ENCODE measurements around the gene HHAT. TPM values are rescaled to one million over a fixed set of nuclear protein-coding genes. Genes with fewer than 3 reads are reported as not detected.

HHAT gene
- polyA plus RNA-seq, 2 donors = 1.6 to 1.8 TPM

- no peaks in the 10 kb centered on the region for H3K9me3 ChIP-seq (ENCODE audit: control insufficient read depth in 2 of 2, insufficient read depth in 1 of 2, low read depth in 1 of 2, low read length in 1 of 2)
- no peak overlapping the region for H3K27ac ChIP-seq (ENCODE audit: low read depth in 2 of 2, low read length in 1 of 2)
- H3K4me1 ChIP-seq (ENCODE audit: control insufficient read depth in 2 of 2, insufficient read depth in 2 of 2, low read length in 1 of 2) = peaks cover 0 to 4% of the 10 kb centered on the region in 2 donors
- H3K36me3 ChIP-seq (ENCODE audit: control insufficient read depth in 2 of 2, insufficient read depth in 2 of 2, low read length in 1 of 2) = no peaks in the 10 kb centered on the region
- no peaks in the 10 kb centered on the region for H3K27me3 ChIP-seq (ENCODE audit: control insufficient read depth in 1 of 2, insufficient read depth in 2 of 2, low read length in 2 of 2)
- WGBS, 2 donors = 62 to 64% methylated on average over 7 of the region's 7 CpGs
- H3K4me3 ChIP-seq (ENCODE audit: low read depth in 1 of 2, low read length in 2 of 2) = no peak overlapping the region
Measured at GRCh38 chr1:210330279-210330866, 1.7 kb downstream of the HHAT start.

- no peaks in the 10 kb centered on the region for H3K36me3 ChIP-seq (ENCODE audit: control insufficient read depth in 2 of 2, insufficient read depth in 2 of 2, low read length in 1 of 2)
- H3K27me3 ChIP-seq (ENCODE audit: control insufficient read depth in 1 of 2, insufficient read depth in 2 of 2, low read length in 2 of 2) = no peaks in the 10 kb centered on the region
- no peaks in the 10 kb centered on the region for H3K9me3 ChIP-seq (ENCODE audit: control insufficient read depth in 2 of 2, insufficient read depth in 1 of 2, low read depth in 1 of 2, low read length in 1 of 2)
- no peak overlapping the region for H3K27ac ChIP-seq (ENCODE audit: low read depth in 2 of 2, low read length in 1 of 2)
- 74 to 81% methylated on average over 7 of the region's 7 CpGs for WGBS, 2 donors
- peaks cover 0 to 4% of the 10 kb centered on the region in 2 donors for H3K4me1 ChIP-seq (ENCODE audit: control insufficient read depth in 2 of 2, insufficient read depth in 2 of 2, low read length in 1 of 2)
- H3K4me3 ChIP-seq (ENCODE audit: low read depth in 1 of 2, low read length in 2 of 2) = no peak overlapping the region
Measured at GRCh38 chr1:210332233-210332632, 3.5 kb downstream of the HHAT start.

- Histone ChIP-seq H3K36me3 (ENCODE audit: control insufficient read depth in 2 of 2, insufficient read depth in 2 of 2, low read length in 1 of 2) (no peaks in the 10 kb centered on the region), H3K4me1 (ENCODE audit: control insufficient read depth in 2 of 2, insufficient read depth in 2 of 2, low read length in 1 of 2) (peaks cover 0 to 4% of the 10 kb centered on the region in 2 donors), H3K9me3 (ENCODE audit: control insufficient read depth in 2 of 2, insufficient read depth in 1 of 2, low read depth in 1 of 2, low read length in 1 of 2) (no peaks in the 10 kb centered on the region), H3K4me3 (ENCODE audit: low read depth in 1 of 2, low read length in 2 of 2) (no peak overlapping the region), H3K27ac (ENCODE audit: low read depth in 2 of 2, low read length in 1 of 2) (peak overlapping the region in 1 of 2 donors; percentile 36), H3K27me3 (ENCODE audit: control insufficient read depth in 1 of 2, insufficient read depth in 2 of 2, low read length in 2 of 2) (no peaks in the 10 kb centered on the region)
- 33 to 47% methylated on average over 4 of the region's 4 CpGs for WGBS, 2 donors
Measured at GRCh38 chr1:210332719-210333398, 4.2 kb downstream of the HHAT start.

- Histone ChIP-seq H3K36me3 (ENCODE audit: control insufficient read depth in 2 of 2, insufficient read depth in 2 of 2, low read length in 1 of 2) (no peaks in the 10 kb centered on the region), H3K4me1 (ENCODE audit: control insufficient read depth in 2 of 2, insufficient read depth in 2 of 2, low read length in 1 of 2) (no peaks in the 10 kb centered on the region), H3K9me3 (ENCODE audit: control insufficient read depth in 2 of 2, insufficient read depth in 1 of 2, low read depth in 1 of 2, low read length in 1 of 2) (no peaks in the 10 kb centered on the region), H3K27ac (ENCODE audit: low read depth in 2 of 2, low read length in 1 of 2) (no peak overlapping the region), H3K27me3 (ENCODE audit: control insufficient read depth in 1 of 2, insufficient read depth in 2 of 2, low read length in 2 of 2) (no peaks in the 10 kb centered on the region), H3K4me3 (ENCODE audit: low read depth in 1 of 2, low read length in 2 of 2) (no peak overlapping the region)
- 60 to 65% methylated on average over 2 of the region's 2 CpGs for WGBS, 2 donors
Measured at GRCh38 chr1:210335001-210335400, 6.3 kb downstream of the HHAT start.

- H3K9me3 ChIP-seq (ENCODE audit: control insufficient read depth in 2 of 2, insufficient read depth in 1 of 2, low read depth in 1 of 2, low read length in 1 of 2) = no peaks in the 10 kb centered on the region
- WGBS, 2 donors = 92 to 100% methylated on average over 2 of the region's 2 CpGs
Measured at GRCh38 chr1:210336362-210336761, 7.7 kb downstream of the HHAT start.

GRCh38 chr1:210339500-210339899, 10.8 kb downstream of the HHAT start:
- 95 to 96% methylated on average over 2 of the region's 2 CpGs for WGBS, 2 donors
- H3K4me3 ChIP-seq (ENCODE audit: low read depth in 1 of 2, low read length in 2 of 2) = no peak overlapping the region
- H3K4me1 ChIP-seq (ENCODE audit: control insufficient read depth in 2 of 2, insufficient read depth in 2 of 2, low read length in 1 of 2) = no peaks in the 10 kb centered on the region
- H3K27me3 ChIP-seq (ENCODE audit: control insufficient read depth in 1 of 2, insufficient read depth in 2 of 2, low read length in 2 of 2) = no peaks in the 10 kb centered on the region
- no peaks in the 10 kb centered on the region for H3K9me3 ChIP-seq (ENCODE audit: control insufficient read depth in 2 of 2, insufficient read depth in 1 of 2, low read depth in 1 of 2, low read length in 1 of 2)
- H3K27ac ChIP-seq (ENCODE audit: low read depth in 2 of 2, low read length in 1 of 2) = no peak overlapping the region
- no peaks in the 10 kb centered on the region for H3K36me3 ChIP-seq (ENCODE audit: control insufficient read depth in 2 of 2, insufficient read depth in 2 of 2, low read length in 1 of 2)

More at GRCh38 chr1:210336362-210336761, 7.7 kb downstream of the HHAT start:
- Histone ChIP-seq H3K27me3 (ENCODE audit: control insufficient read depth in 1 of 2, insufficient read depth in 2 of 2, low read length in 2 of 2) (no peaks in the 10 kb centered on the region), H3K4me3 (ENCODE audit: low read depth in 1 of 2, low read length in 2 of 2) (no peak overlapping the region), H3K27ac (ENCODE audit: low read depth in 2 of 2, low read length in 1 of 2) (no peak overlapping the region), H3K4me1 (ENCODE audit: control insufficient read depth in 2 of 2, insufficient read depth in 2 of 2, low read length in 1 of 2) (no peaks in the 10 kb centered on the region), H3K36me3 (ENCODE audit: control insufficient read depth in 2 of 2, insufficient read depth in 2 of 2, low read length in 1 of 2) (no peaks in the 10 kb centered on the region)

GRCh38 chr1:210340311-210340710, 11.6 kb downstream of the HHAT start:
- no peak overlapping the region for H3K27ac ChIP-seq (ENCODE audit: low read depth in 2 of 2, low read length in 1 of 2)
- WGBS, 2 donors = 69 to 79% methylated on average over 3 of the region's 3 CpGs

GRCh38 chr1:210340841-210341240, 12.1 kb downstream of the HHAT start:
- Histone ChIP-seq H3K4me3 (ENCODE audit: low read depth in 1 of 2, low read length in 2 of 2) (no peak overlapping the region), H3K27ac (ENCODE audit: low read depth in 2 of 2, low read length in 1 of 2) (no peak overlapping the region), H3K27me3 (ENCODE audit: control insufficient read depth in 1 of 2, insufficient read depth in 2 of 2, low read length in 2 of 2) (no peaks in the 10 kb centered on the region), H3K9me3 (ENCODE audit: control insufficient read depth in 2 of 2, insufficient read depth in 1 of 2, low read depth in 1 of 2, low read length in 1 of 2) (no peaks in the 10 kb centered on the region), H3K4me1 (ENCODE audit: control insufficient read depth in 2 of 2, insufficient read depth in 2 of 2, low read length in 1 of 2) (peaks cover 0 to 2% of the 10 kb centered on the region in 2 donors), H3K36me3 (ENCODE audit: control insufficient read depth in 2 of 2, insufficient read depth in 2 of 2, low read length in 1 of 2) (no peaks in the 10 kb centered on the region)
- WGBS, 2 donors = 77 to 80% methylated on average over 2 of the region's 2 CpGs

More at GRCh38 chr1:210340311-210340710, 11.6 kb downstream of the HHAT start:
- H3K4me1 ChIP-seq (ENCODE audit: control insufficient read depth in 2 of 2, insufficient read depth in 2 of 2, low read length in 1 of 2) = peaks cover 0 to 2% of the 10 kb centered on the region in 2 donors
- H3K4me3 ChIP-seq (ENCODE audit: low read depth in 1 of 2, low read length in 2 of 2) = no peak overlapping the region
- H3K9me3 ChIP-seq (ENCODE audit: control insufficient read depth in 2 of 2, insufficient read depth in 1 of 2, low read depth in 1 of 2, low read length in 1 of 2) = no peaks in the 10 kb centered on the region
- H3K36me3 ChIP-seq (ENCODE audit: control insufficient read depth in 2 of 2, insufficient read depth in 2 of 2, low read length in 1 of 2) = no peaks in the 10 kb centered on the region
- H3K27me3 ChIP-seq (ENCODE audit: control insufficient read depth in 1 of 2, insufficient read depth in 2 of 2, low read length in 2 of 2) = no peaks in the 10 kb centered on the region

- H3K27me3 ChIP-seq (ENCODE audit: control insufficient read depth in 1 of 2, insufficient read depth in 2 of 2, low read length in 2 of 2) = no peaks in the 10 kb centered on the region
- 30 to 38% methylated on average over 14 of the region's 14 CpGs for WGBS, 2 donors
- peak overlapping the region; percentile 27 to 36 for H3K4me3 ChIP-seq (ENCODE audit: low read depth in 1 of 2, low read length in 2 of 2)
- H3K9me3 ChIP-seq (ENCODE audit: control insufficient read depth in 2 of 2, insufficient read depth in 1 of 2, low read depth in 1 of 2, low read length in 1 of 2) = no peaks in the 10 kb centered on the region
- no peaks in the 10 kb centered on the region for H3K36me3 ChIP-seq (ENCODE audit: control insufficient read depth in 2 of 2, insufficient read depth in 2 of 2, low read length in 1 of 2)
- H3K4me1 ChIP-seq (ENCODE audit: control insufficient read depth in 2 of 2, insufficient read depth in 2 of 2, low read length in 1 of 2) = peaks cover 0 to 2% of the 10 kb centered on the region in 2 donors
- H3K27ac ChIP-seq (ENCODE audit: low read depth in 2 of 2, low read length in 1 of 2) = peak overlapping the region in 1 of 2 donors; percentile 24
Measured at GRCh38 chr1:210342986-210343780, 14.5 kb downstream of the HHAT start.
